CD14-positive monocyte (primary cell): ENCODE measurements around the gene NFIC. TPM values are rescaled to one million over a fixed set of nuclear protein-coding genes. Genes with fewer than 3 reads are reported as not detected.
A peak's percentile ranks its signal among the peaks of the same experiment; 100 is the strongest.

Experiments
- DNase-seq, 3 donors: peaks; one replicate each; pipeline ENCODE4 v3.0.0-alpha.2; 2011 to 2022
- H2AFZ ChIP-seq: 2 replicates; pipeline ENCODE4 v1.6.0; 2012; ENCODE audit warnings: mild to moderate bottlenecking, low read depth, low read length, inconsistent platforms; ENCODE audit not compliant: insufficient read depth, poor library complexity, severe bottlenecking
- H3K27ac ChIP-seq, 2 donors: 1 replicate in 1 of 2; 2 replicates in 1 of 2; pipeline ENCODE4 v1.5.1; 2012 to 2013; ENCODE audit warnings: low read length in 2 of 2, control low read depth in 1 of 2, inconsistent platforms in 1 of 2, low read depth in 1 of 2, mild to moderate bottlenecking in 1 of 2
- H3K27me3 ChIP-seq, 2 donors: one replicate each; pipeline versions ENCODE4 v1.6.0 to v1.6.1; 2011 to 2013; ENCODE audit warnings: low read length in 2 of 2; ENCODE audit not compliant: control insufficient read depth in 2 of 2, insufficient read depth in 2 of 2
- H3K36me3 ChIP-seq, 2 donors: replicated peaks in 1 of 2; 1 replicate in 1 of 2; 2 replicates in 1 of 2; pipeline versions ENCODE4 v1.5.1 to v1.6.1; 2012 to 2013; ENCODE audit warnings: low read length in 2 of 2, control low read depth in 1 of 2, inconsistent platforms in 1 of 2, mild to moderate bottlenecking in 1 of 2; ENCODE audit not compliant: insufficient read depth in 2 of 2, control insufficient read depth in 1 of 2
- H3K4me1 ChIP-seq, 2 donors: 1 replicate in 1 of 2; 2 replicates in 1 of 2; pipeline versions ENCODE4 v1.5.1 to v1.6.1; 2012 to 2013; ENCODE audit warnings: low read length in 2 of 2, control low read depth in 1 of 2, inconsistent platforms in 1 of 2, mild to moderate bottlenecking in 1 of 2, moderate library complexity in 1 of 2; ENCODE audit not compliant: insufficient read depth in 2 of 2, control insufficient read depth in 1 of 2
- H3K4me2 ChIP-seq: replicated peaks from 2 replicates; pipeline ENCODE3; 2012; ENCODE audit warnings: low read length, moderate library complexity, mild to moderate bottlenecking; ENCODE audit not compliant: poor library complexity, severe bottlenecking; ENCODE audit errors: extremely low read depth
- H3K4me3 ChIP-seq, 3 experiments: fragments of 200-600 bp in 1 of 3; sonication (generic) in 1 of 3; replicated peaks in 1 of 3; 1 replicate in 2 of 3; 2 replicates in 1 of 3; pipeline ENCODE4 v1.5.1; 2011 to 2013; ENCODE audit warnings: low read length in 3 of 3, mild to moderate bottlenecking in 3 of 3, control low read depth in 2 of 3, low read depth in 2 of 3, inconsistent platforms in 1 of 3, moderate library complexity in 1 of 3
- H3K79me2 ChIP-seq: 2 replicates; pipeline ENCODE4 v1.6.0; 2012; ENCODE audit warnings: mild to moderate bottlenecking, control low read depth, inconsistent platforms, low read length, moderate library complexity; ENCODE audit not compliant: insufficient read depth
- H3K9ac ChIP-seq: 2 replicates; pipeline ENCODE4 v1.6.0; 2017; ENCODE audit warnings: low read length, mild to moderate bottlenecking; ENCODE audit not compliant: insufficient read depth, poor library complexity, severe bottlenecking
- H3K9me3 ChIP-seq, 2 donors: replicated peaks in 1 of 2; 1 replicate in 1 of 2; 2 replicates in 1 of 2; pipeline versions ENCODE4 v1.5.1 to v1.6.1; 2012 to 2013; ENCODE audit warnings: low read length in 2 of 2, control low read depth in 1 of 2; ENCODE audit not compliant: control insufficient read depth in 1 of 2, insufficient read depth in 1 of 2
- H4K20me1 ChIP-seq: 2 replicates; pipeline ENCODE4 v1.6.0; 2012; ENCODE audit warnings: mild to moderate bottlenecking, low read length, control low read depth, moderate library complexity; ENCODE audit not compliant: insufficient read depth
- H3K27ac Mint-ChIP-seq, 7 donors: one replicate each; pipeline ENCODE4 v1.8.0; 2020; ENCODE audit warnings: mild to moderate bottlenecking in 7 of 7, mixed read lengths in 7 of 7, moderate library complexity in 6 of 7, inconsistent platforms in 2 of 7
- H3K27me3 Mint-ChIP-seq, 3 donors: one replicate each; pipeline ENCODE4 v1.8.0; 2021 to 2022; ENCODE audit warnings: low read depth in 3 of 3, mild to moderate bottlenecking in 3 of 3, mixed read lengths in 3 of 3, moderate library complexity in 3 of 3, inconsistent platforms in 1 of 3
- H3K36me3 Mint-ChIP-seq, 2 donors: one replicate each; pipeline ENCODE4 v1.8.0; 2020; ENCODE audit warnings: mixed read lengths in 2 of 2, inconsistent platforms in 1 of 2, mild to moderate bottlenecking in 1 of 2
- H3K4me1 Mint-ChIP-seq: one replicate; pipeline ENCODE4 v1.8.0; 2020; ENCODE audit warnings: mild to moderate bottlenecking, mixed read lengths
- H3K4me3 Mint-ChIP-seq, 2 donors: one replicate each; pipeline ENCODE4 v1.8.0; 2020; ENCODE audit warnings: mild to moderate bottlenecking in 2 of 2, mixed read lengths in 2 of 2, moderate library complexity in 1 of 2
- H3K9me3 Mint-ChIP-seq, 7 donors: one replicate each; pipeline ENCODE4 v1.8.0; 2020 to 2022; ENCODE audit warnings: mixed read lengths in 7 of 7, mild to moderate bottlenecking in 6 of 7, moderate library complexity in 6 of 7, inconsistent platforms in 2 of 7
- CTCF ChIP-seq: fragments of 200-600 bp; IDR thresholded peaks from one replicate; pipeline ENCODE4 v1.8.0; 2022; ENCODE audit warnings: antibody characterized with exemption, mild to moderate bottlenecking
- WGBS: methylation state at CpG from one replicate; pipeline ENCODE4 v1.1.5; 2013; ENCODE audit warnings: missing lambda C conversion rate; ENCODE audit not compliant: insufficient coverage; 5-methylcytosine and 5-hydroxymethylcytosine counted together
- intact Hi-C, 2 donors: fragments of 100-400 bp; cut with micrococcal nuclease; formaldehyde crosslinking; loops; one replicate each; pipeline versions ENCODE4 v1.15.0 to v1.15.1; 2023
- polyA plus RNA-seq, 3 donors: library from polyadenylated mRNA; depleted of rRNA in 1 of 3; unstranded in 2 of 3; stranded (reverse) in 1 of 3; fragments of 300-500 nt in 2 of 3; fragments of >200 nt in 1 of 3; fragmentation: Illumina TruSeq in 2 of 3; gene quantifications; 1 replicate in 2 of 3; 2 replicates in 1 of 3; pipeline ENCODE4 v1.2.3, GENCODE V29; 2012 to 2021

Gene NFIC
- polyA plus RNA-seq, 3 donors: 7.0 to 13.8 (median 11.5) TPM

- H3K27me3 Mint-ChIP-seq: no peaks in the 10 kb centered on the region
- no peak for TF ChIP-seq CTCF
- H3K4me2 ChIP-seq: no peak overlapping the region
- H3K27ac ChIP-seq: no peak overlapping the region
- H3K4me1 Mint-ChIP-seq: no peaks in the 10 kb centered on the region
- peak overlapping the region in 1 of 7 donors; percentile 36 for H3K27ac Mint-ChIP-seq
- H3K4me3 Mint-ChIP-seq: no peak overlapping the region
- no peak overlapping the region for H3K4me3 ChIP-seq
- H2AFZ ChIP-seq: no peak overlapping the region
- H3K27me3 ChIP-seq: no peaks in the 10 kb centered on the region
- DNase-seq: no peak
- H3K4me1 ChIP-seq: no peaks in the 10 kb centered on the region
- intact Hi-C loops: no loop called here
- 96% methylated on average over 6 of the region's 7 CpGs for WGBS
- peaks cover 75 to 98% of the 10 kb centered on the region in 2 donors for H3K36me3 ChIP-seq
- peaks cover 43 to 76% of the 10 kb centered on the region in 2 donors for H3K36me3 Mint-ChIP-seq
- H3K9me3 Mint-ChIP-seq: no peaks in the 10 kb centered on the region
- H3K79me2 ChIP-seq: peaks cover 11% of the 10 kb centered on the region
- H3K9me3 ChIP-seq: no peaks in the 10 kb centered on the region
- peaks cover 75% of the 10 kb centered on the region for H4K20me1 ChIP-seq
- H3K9ac ChIP-seq: no peak overlapping the region
Measured at GRCh38 chr19:3455393-3455955, 89.1 kb downstream of the NFIC start.

- TF ChIP-seq CTCF: no peak
- no peak for DNase-seq
- no peaks in the 10 kb centered on the region for H3K9me3 Mint-ChIP-seq
- H3K9ac ChIP-seq: no peak overlapping the region
- no peaks in the 10 kb centered on the region for H3K27me3 ChIP-seq
- H3K4me3 ChIP-seq: no peak overlapping the region
- no peak overlapping the region for H3K27ac ChIP-seq
- no peaks in the 10 kb centered on the region for H3K27me3 Mint-ChIP-seq
- peaks cover 75% of the 10 kb centered on the region for H4K20me1 ChIP-seq
- H3K9me3 ChIP-seq: no peaks in the 10 kb centered on the region
- H3K36me3 ChIP-seq: peaks cover 69 to 97% of the 10 kb centered on the region in 2 donors
- 93% methylated on average over 31 of the region's 37 CpGs for WGBS
- no peak overlapping the region for H3K4me2 ChIP-seq
- no peaks in the 10 kb centered on the region for H3K4me1 ChIP-seq
- peaks cover 11% of the 10 kb centered on the region for H3K79me2 ChIP-seq
- peak overlapping the region in 2 of 7 donors; percentile 36 to 63 for H3K27ac Mint-ChIP-seq
- H3K4me1 Mint-ChIP-seq: no peaks in the 10 kb centered on the region
- H3K4me3 Mint-ChIP-seq: no peak overlapping the region
- H2AFZ ChIP-seq: no peak overlapping the region
- intact Hi-C loops: no loop called here
- H3K36me3 Mint-ChIP-seq: peaks cover 36 to 72% of the 10 kb centered on the region in 2 donors
Measured at GRCh38 chr19:3455960-3456601, 89.7 kb downstream of the NFIC start.
